HL-60/S4 (cell line): ENCODE data around the gene CPSF6.

ENCODE experiments used
- in situ Hi-C: fragments of 300-500 bp; cut with MboI; formaldehyde crosslinking; loops from 2 replicates; pipeline ENCODE4 v1.14.3; 2022; ENCODE audit warnings: low sequenced_read_pairs

The CPSF6 gene

DNA sequence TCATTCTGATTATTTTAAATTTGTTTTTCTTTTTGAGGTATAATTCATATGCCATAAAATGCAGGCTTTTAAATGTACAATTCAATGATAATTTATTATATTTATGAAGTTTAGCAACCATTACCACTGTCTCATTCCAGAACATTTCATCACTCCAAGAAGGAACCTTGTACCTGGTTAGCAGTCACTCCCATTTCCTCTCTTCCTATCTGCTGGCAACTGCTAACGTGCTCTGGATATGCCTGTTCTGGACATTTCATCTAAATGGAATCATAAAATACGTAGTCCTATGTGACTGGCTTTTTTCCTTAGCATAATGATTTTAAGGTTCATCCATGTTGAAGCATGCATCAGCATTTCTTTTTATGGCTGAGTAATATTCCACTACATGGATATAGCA, 15.5 kb downstream of the CPSF6 start:
- in situ Hi-C loops: loop anchor here (25.0 kb wide), 1 partner anchor 393 kb away; no protein-coding TSS in a partner anchor

- in situ Hi-C loops: loop anchor here (25.0 kb wide), 1 partner anchor 396 kb away; no protein-coding TSS in a partner anchor
Observed at GRCh38 chr12:69258655-69259054, 19.3 kb downstream of the CPSF6 start.

- in situ Hi-C loops: loop anchor here (25.0 kb wide), 1 partner anchor 400 kb away; no protein-coding TSS in a partner anchor
Observed at GRCh38 chr12:69262264-69262974, 23.1 kb downstream of the CPSF6 start.

GRCh38 chr12:69265205-69265604, 25.8 kb downstream of the CPSF6 start:
- in situ Hi-C loops: loop anchor here (25.0 kb wide), 1 partner anchor 403 kb away; no protein-coding TSS in a partner anchor

GRCh38 chr12:69265633-69266032, 26.3 kb downstream of the CPSF6 start:
- in situ Hi-C loops: loop anchor here (25.0 kb wide), 1 partner anchor 403 kb away; no protein-coding TSS in a partner anchor

GRCh38 chr12:69266036-69266635, 26.8 kb downstream of the CPSF6 start:
- in situ Hi-C loops: loop anchor here (25.0 kb wide), 1 partner anchor 404 kb away; no protein-coding TSS in a partner anchor

- in situ Hi-C loops: loop anchor here (25.0 kb wide), 1 partner anchor 407 kb away; no protein-coding TSS in a partner anchor
Observed at GRCh38 chr12:69269736-69270135, 30.4 kb downstream of the CPSF6 start.

DNA sequence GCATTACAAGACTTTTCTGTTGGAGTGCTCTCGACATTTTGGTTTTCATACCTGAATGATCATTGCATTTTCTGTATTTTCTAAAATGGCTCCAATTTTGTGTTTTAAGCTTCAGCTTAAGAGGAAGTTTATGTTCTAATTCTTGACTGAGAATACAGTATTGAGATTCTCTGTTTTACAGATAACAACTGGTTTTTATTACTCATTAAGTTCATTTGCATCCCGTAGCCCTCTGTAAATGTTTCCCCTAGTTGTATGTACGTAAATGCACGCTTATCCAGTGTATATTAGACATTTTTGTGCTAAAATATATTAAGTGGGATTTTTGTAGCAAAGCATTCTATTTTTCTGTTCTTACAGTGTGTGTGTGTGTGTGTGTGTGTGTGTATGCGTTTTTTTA, 33.1 kb downstream of the CPSF6 start:
- in situ Hi-C loops: loop anchor here (25.0 kb wide), 1 partner anchor 410 kb away; no protein-coding TSS in a partner anchor

DNA sequence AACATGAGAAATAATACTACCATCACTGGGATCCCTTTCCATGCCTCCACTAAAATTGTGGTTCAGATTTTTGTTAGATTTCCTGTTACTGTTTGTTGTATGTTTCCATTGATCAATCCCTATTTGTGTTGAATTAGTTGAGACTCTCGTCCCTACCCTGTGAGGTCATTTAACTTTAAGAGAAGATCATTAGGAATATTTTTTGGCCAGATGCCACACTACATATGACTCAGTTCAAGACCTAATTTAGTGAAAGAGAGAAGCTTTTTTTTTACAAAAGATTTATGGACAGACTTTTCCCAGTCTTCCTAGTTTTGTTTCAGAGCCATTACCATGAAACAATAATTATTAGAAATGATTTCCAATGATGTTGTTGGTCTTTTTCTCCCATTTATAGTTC, 35.5 kb downstream of the CPSF6 start:
- in situ Hi-C loops: loop anchor here (25.0 kb wide), 1 partner anchor 413 kb away; no protein-coding TSS in a partner anchor

- in situ Hi-C loops: no loop called here
Observed at GRCh38 chr12:69275471-69275891, 36.1 kb downstream of the CPSF6 start.

DNA sequence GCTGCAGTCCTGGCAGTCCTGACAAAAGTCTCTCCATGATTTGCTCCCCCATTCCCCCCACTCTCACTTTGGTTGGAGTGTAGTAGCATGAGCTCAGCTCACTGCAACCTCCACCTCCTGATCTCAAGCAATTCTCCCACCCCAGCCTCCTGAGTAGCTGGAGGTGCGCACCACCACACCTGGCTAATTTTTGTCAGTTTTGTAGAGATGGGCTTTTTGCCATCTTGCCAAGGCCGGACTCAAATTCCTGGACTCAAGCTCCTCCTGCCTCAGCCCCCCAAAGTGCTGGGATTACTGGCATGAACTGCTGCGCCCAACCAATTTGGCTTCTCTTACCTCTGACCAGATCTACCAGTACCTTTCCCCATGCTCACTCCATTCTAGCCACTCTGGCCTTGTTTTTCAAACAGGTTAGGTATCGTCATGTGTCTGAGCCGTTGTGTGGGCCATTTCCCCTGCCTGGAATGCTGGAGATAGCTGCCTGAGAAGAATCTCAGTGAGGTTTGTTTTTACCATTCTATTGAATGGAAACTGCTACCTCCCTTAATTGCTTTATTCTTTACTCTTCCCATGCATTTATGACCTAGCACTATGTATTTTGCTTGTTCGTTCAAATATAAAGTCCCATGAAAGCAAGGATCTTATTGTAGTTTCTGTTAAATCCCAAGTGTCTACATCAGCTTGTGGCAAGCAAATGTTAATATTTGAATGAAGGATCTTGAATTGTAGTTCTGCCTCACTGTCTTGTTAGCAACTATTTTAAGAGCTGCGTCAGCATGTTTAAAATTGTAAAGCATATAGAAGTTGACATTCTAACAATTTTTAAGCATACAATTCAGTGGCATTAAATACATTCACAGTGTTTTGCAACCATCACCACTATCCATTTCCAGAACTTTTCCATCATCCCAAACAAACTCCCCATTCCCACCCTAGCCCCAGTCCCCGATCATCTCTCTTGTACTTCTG, 39.7 kb downstream of the CPSF6 start:
- in situ Hi-C loops: no loop called here

- in situ Hi-C loops: no loop called here
Observed at GRCh38 chr12:69284131-69284530, 44.8 kb downstream of the CPSF6 start.

GRCh38 chr12:69287556-69287955, 48.2 kb downstream of the CPSF6 start:
- in situ Hi-C loops: no loop called here

- in situ Hi-C loops: no loop called here
Observed at GRCh38 chr12:69290545-69291277, 51.3 kb downstream of the CPSF6 start.

DNA sequence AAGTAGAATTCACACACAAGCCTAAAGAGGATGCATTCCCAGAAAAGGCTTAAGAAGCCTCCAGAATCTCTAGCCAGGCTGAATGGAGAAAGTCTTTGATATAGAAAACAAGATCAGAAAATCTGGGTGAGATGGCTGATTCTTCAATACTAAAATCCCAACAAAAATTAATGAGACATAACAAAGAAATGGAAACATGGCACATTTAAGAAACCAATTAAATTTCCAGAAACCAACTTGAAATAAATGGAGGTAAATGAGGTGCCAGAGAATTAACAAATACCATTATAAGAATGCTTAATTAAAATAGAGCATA, 51.9 kb downstream of the CPSF6 start:
- in situ Hi-C loops: no loop called here

DNA sequence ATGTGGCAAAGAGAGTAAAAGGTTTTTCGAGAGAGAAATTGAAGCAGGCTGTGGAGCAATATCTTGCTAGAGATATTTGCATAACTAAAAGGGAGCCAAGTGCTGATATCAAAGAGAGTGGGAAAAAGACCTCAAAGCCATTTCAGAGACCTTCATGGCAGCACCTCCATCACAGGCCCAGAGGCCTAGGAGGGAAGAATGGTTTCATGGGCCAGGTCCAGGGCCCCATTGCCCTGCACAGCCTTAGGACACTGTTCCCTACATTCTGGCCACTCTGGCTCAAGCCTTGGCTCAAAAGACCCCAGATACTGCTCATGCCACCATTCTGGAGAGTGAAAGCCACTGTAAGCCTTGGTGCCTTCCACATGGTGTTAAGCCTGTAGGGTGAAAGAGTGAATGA, 58.8 kb downstream of the CPSF6 start:
- in situ Hi-C loops: no loop called here

DNA sequence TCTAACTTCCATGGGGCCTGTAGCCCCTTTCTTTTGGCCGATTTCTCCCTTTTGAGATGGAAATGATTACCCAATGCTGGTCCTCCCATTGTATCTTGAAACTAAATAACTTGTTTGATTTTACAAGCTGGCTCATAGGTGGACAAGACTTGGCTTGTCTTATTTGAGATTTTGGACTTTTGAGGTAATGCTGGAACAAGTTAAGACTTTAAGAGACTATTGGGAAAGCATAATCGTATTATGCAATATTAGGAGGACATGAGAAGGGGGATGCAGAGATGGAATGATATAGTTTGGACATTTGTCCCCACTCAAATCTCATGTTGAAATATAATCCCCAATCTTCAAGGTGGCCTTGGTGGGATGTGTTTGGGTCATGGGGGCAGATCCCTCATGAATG, 59.6 kb downstream of the CPSF6 start:
- in situ Hi-C loops: no loop called here

GRCh38 chr12:69304284-69304683, 64.9 kb downstream of the CPSF6 start:
- in situ Hi-C loops: no loop called here

DNA sequence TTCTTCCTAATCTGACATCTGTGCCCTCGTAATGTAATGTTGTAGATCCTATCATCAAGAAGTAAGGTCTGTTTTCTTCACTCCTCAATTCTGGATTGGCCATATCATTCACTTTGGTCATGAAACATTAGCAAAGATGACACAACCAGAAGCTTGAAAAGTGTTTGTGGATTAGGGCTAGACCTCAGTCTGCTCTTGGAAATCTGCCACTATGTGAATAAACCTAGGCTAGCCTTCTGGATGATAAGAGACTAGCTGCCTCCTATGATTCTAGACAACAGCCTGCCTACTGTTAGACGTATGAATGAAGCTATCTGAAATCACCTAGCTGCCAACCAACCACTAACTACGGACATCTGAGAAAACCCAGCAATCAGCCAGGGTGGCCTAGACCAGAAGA, 70.1 kb downstream of the CPSF6 start:
- in situ Hi-C loops: no loop called here

GRCh38 chr12:69313209-69313608, 73.8 kb downstream of the CPSF6 start:
- in situ Hi-C loops: no loop called here
